ENCODE measurements around the gene CBY2.

Gene CBY2

GRCh38 chr13:45704211-45704739 lies 2.2 kb downstream of the CBY2 start:
- no peak for DNase-seq

GRCh38 chr13:45704854-45705695 lies 3.0 kb downstream of the CBY2 start:
- DNase-seq, result no peak

GRCh38 chr13:45705918-45706317 lies 3.8 kb downstream of the CBY2 start:
- no peak for DNase-seq

GRCh38 chr13:45707516-45708100 lies 5.5 kb downstream of the CBY2 start:
- no peak for DNase-seq

GRCh38 chr13:45711951-45712350 lies 9.8 kb downstream of the CBY2 start:
- DNase-seq, result no peak

- DNase-seq, result no peak
Observed at GRCh38 chr13:45713106-45713690, 11.1 kb downstream of the CBY2 start.

GRCh38 chr13:45713721-45714120 lies 11.6 kb downstream of the CBY2 start:
- no peak for DNase-seq

GRCh38 chr13:45714170-45714569 lies 12.1 kb downstream of the CBY2 start:
- DNase-seq, result no peak

- DNase-seq, result no peak
Observed at GRCh38 chr13:45715351-45715750, 13.2 kb downstream of the CBY2 start.

GRCh38 chr13:45717349-45717748 lies 15.2 kb downstream of the CBY2 start:
- DNase-seq, result no peak

- no peak for DNase-seq
Observed at GRCh38 chr13:45718063-45718462, 15.9 kb downstream of the CBY2 start.

GRCh38 chr13:45718992-45719391 lies 16.9 kb downstream of the CBY2 start:
- DNase-seq, result no peak

- no peak for DNase-seq
Observed at GRCh38 chr13:45721203-45721731, 19.1 kb downstream of the CBY2 start.

GRCh38 chr13:45723798-45724197 lies 21.7 kb downstream of the CBY2 start:
- no peak for DNase-seq

GRCh38 chr13:45728759-45729158 lies 26.6 kb downstream of the CBY2 start:
- no peak for DNase-seq

- DNase-seq, result no peak
Observed at GRCh38 chr13:45731455-45731854, 29.3 kb downstream of the CBY2 start.

- no peak for DNase-seq
Observed at GRCh38 chr13:45732916-45733315, 30.8 kb downstream of the CBY2 start.

GRCh38 chr13:45733361-45733760 lies 31.2 kb downstream of the CBY2 start:
- peak; percentile 8 for DNase-seq

GRCh38 chr13:45737571-45738017 lies 35.5 kb downstream of the CBY2 start:
- DNase-seq, result no peak

- DNase-seq, result no peak
Observed at GRCh38 chr13:45742985-45743384, 40.9 kb downstream of the CBY2 start.

- DNase-seq, result no peak
Observed at GRCh38 chr13:45744979-45745378, 42.9 kb downstream of the CBY2 start.

- no peak for DNase-seq
Observed at GRCh38 chr13:45747071-45747470, 45.0 kb downstream of the CBY2 start.

GRCh38 chr13:45748941-45749759 lies 47.0 kb downstream of the CBY2 start:
- DNase-seq, result peak; percentile 35

All from NCI-H1436 (cell line).